Smooth muscle cell (in vitro differentiated cells): ENCODE results near the gene ZSCAN16. TPM values are rescaled to one million over a fixed set of nuclear protein-coding genes. Genes with fewer than 3 reads are reported as not detected.
"Not testable (repeated sequence)": the region's sequence is repeated elsewhere in the genome, so short reads cannot be mapped to it uniquely, and the experiment has no call there.

ENCODE experiments used
- DNase-seq: peaks from one replicate; lab custom pipeline; 2025; ENCODE audit not compliant: unreplicated experiment; lab: John Stamatoyannopoulos, UW
- H2AFZ ChIP-seq: fragments of 200-600 bp; sonication (generic); 2 replicates; pipeline ENCODE4 v1.6.0; 2016; ENCODE audit warnings: antibody characterized with exemption, low read depth, mild to moderate bottlenecking
- H3F3A ChIP-seq: fragments of 200-600 bp; sonication (generic); 2 replicates; pipeline ENCODE4 v1.6.0; 2017; ENCODE audit warnings: antibody characterized with exemption, low read depth
- H3K27ac ChIP-seq: fragments of 200-600 bp; sonication (generic); 2 replicates; pipeline ENCODE4 v1.5.1; 2016; ENCODE audit warnings: low read depth, mild to moderate bottlenecking
- H3K27me3 ChIP-seq: fragments of 200-600 bp; sonication (generic); 2 replicates; pipeline ENCODE4 v1.6.1; 2016; ENCODE audit warnings: low read depth, mild to moderate bottlenecking
- H3K36me3 ChIP-seq: fragments of 200-600 bp; sonication (generic); 2 replicates; pipeline ENCODE4 v1.5.1; 2016; ENCODE audit warnings: low read depth
- H3K4me1 ChIP-seq: fragments of 200-600 bp; sonication (generic); 2 replicates; pipeline ENCODE4 v1.5.1; 2016; ENCODE audit warnings: low read depth
- H3K4me2 ChIP-seq: fragments of 200-600 bp; sonication (generic); 2 replicates; pipeline ENCODE4 v1.6.0; 2016; ENCODE audit warnings: mild to moderate bottlenecking
- H3K4me3 ChIP-seq: fragments of 200-600 bp; sonication (generic); 2 replicates; pipeline ENCODE4 v1.5.1; 2016; ENCODE audit warnings: mild to moderate bottlenecking
- H3K79me2 ChIP-seq: fragments of 200-600 bp; sonication (generic); 2 replicates; pipeline ENCODE4 v1.6.0; 2016; ENCODE audit warnings: low read depth, mild to moderate bottlenecking
- H3K9ac ChIP-seq: fragments of 200-600 bp; sonication (generic); 2 replicates; pipeline ENCODE4 v1.6.0; 2016; ENCODE audit warnings: low read depth
- H3K9me3 ChIP-seq: fragments of 200-600 bp; sonication (generic); replicated peaks from 2 replicates; pipeline ENCODE4 v1.5.1; 2016; ENCODE audit warnings: low read depth
- H4K20me1 ChIP-seq: fragments of 200-600 bp; sonication (generic); 2 replicates; pipeline ENCODE4 v1.6.0; 2016; ENCODE audit warnings: low read depth
- CTCF ChIP-seq: fragments of 200-600 bp; sonication (generic); IDR thresholded peaks from 2 replicates; pipeline ENCODE4 v1.5.1; 2017; ENCODE audit warnings: borderline replicate concordance, mild to moderate bottlenecking, antibody characterized with exemption; ENCODE audit not compliant: insufficient read depth, poor library complexity, severe bottlenecking
- WGBS: methylation state at CpG from one replicate; pipeline ENCODE4 v1.1.7; 2016; ENCODE audit warnings: low lambda C conversion rate; 5-methylcytosine and 5-hydroxymethylcytosine counted together
- polyA plus RNA-seq: library from polyadenylated mRNA; unstranded; fragments of >200 nt; fragmentation: Nextera tagmentation; extraction: Ambion mirVana; gene quantifications from 2 replicates; pipeline ENCODE4 v1.2.1, GENCODE V29; 2016
- total RNA-seq: library from RNA; depleted of rRNA; stranded (reverse); fragments of >200 nt; gene quantifications from 2 replicates; pipeline ENCODE4 v1.2.3, GENCODE V29; 2014

The ZSCAN16 gene
- total and polyA plus RNA-seq, 2 experiments from 2014 or later: 0.81 to 0.86 TPM

- no peaks in the 10 kb centered on the region for H3F3A ChIP-seq
- TF ChIP-seq CTCF: no peak
- H3K27ac ChIP-seq: no peak overlapping the region
- H3K27me3 ChIP-seq: no peaks in the 10 kb centered on the region
- H3K36me3 ChIP-seq: peaks cover 17% of the 10 kb centered on the region
- no peak overlapping the region for H3K4me3 ChIP-seq
- no peaks in the 10 kb centered on the region for H3K4me1 ChIP-seq
- H4K20me1 ChIP-seq: no peaks in the 10 kb centered on the region
- H2AFZ ChIP-seq: no peak overlapping the region
- peaks cover 11% of the 10 kb centered on the region for H3K9me3 ChIP-seq
- H3K9ac ChIP-seq: no peak overlapping the region
- 96% methylated on average over 33 of the region's 33 CpGs for WGBS
- H3K4me2 ChIP-seq: no peak overlapping the region
- H3K79me2 ChIP-seq: no peaks in the 10 kb centered on the region
- DNase-seq: no peak
These were observed 33.4 kb upstream of the ZSCAN16 start for GRCh38 chr6:28090917-28091586.

- not testable (repeated sequence) for H3K27ac ChIP-seq, H4K20me1 ChIP-seq, H3K27me3 ChIP-seq, H3K9ac ChIP-seq, H3F3A ChIP-seq, H3K9me3 ChIP-seq, H3K79me2 ChIP-seq, H3K36me3 ChIP-seq, H2AFZ ChIP-seq, H3K4me2 ChIP-seq, H3K4me1 ChIP-seq, H3K4me3 ChIP-seq, DNase-seq
- whole genome bisulfite sequencing: 79% methylated on average over 7 of the region's 7 CpGs
These were observed 22.2 kb upstream of the ZSCAN16 start for GRCh38 chr6:28102222-28102621.

GRCh38 chr6:28102699-28103098 lies 21.7 kb upstream of the ZSCAN16 start:
- not testable (repeated sequence) for H3K9me3 ChIP-seq, H3K79me2 ChIP-seq, H3K4me2 ChIP-seq, H3K9ac ChIP-seq, H3K36me3 ChIP-seq, H4K20me1 ChIP-seq, H3K27me3 ChIP-seq, H3F3A ChIP-seq, H3K27ac ChIP-seq, H3K4me1 ChIP-seq, H2AFZ ChIP-seq, DNase-seq, H3K4me3 ChIP-seq

GRCh38 chr6:28104392-28105244 lies 19.8 kb upstream of the ZSCAN16 start:
- DNase-seq: peak; percentile 59
- H3F3A ChIP-seq: peaks cover 4% of the 10 kb centered on the region

More at GRCh38 chr6:28104392-28105244, 19.8 kb upstream of the ZSCAN16 start:
- peaks cover 4% of the 10 kb centered on the region for H3K27me3 ChIP-seq
- H3K4me3 ChIP-seq: peak overlapping the region; percentile 82
- peak overlapping the region; percentile 98 for H2AFZ ChIP-seq
- no peaks in the 10 kb centered on the region for H3K9me3 ChIP-seq
- WGBS: 2% methylated on average over 54 of the region's 54 CpGs
- peak; percentile 36 for TF ChIP-seq CTCF
- peak overlapping the region; percentile 30 for H3K9ac ChIP-seq
- H3K79me2 ChIP-seq: no peaks in the 10 kb centered on the region
- no peak overlapping the region for H3K27ac ChIP-seq
- H3K4me2 ChIP-seq: peak overlapping the region; percentile 91
- no peaks in the 10 kb centered on the region for H4K20me1 ChIP-seq
- H3K4me1 ChIP-seq: peaks cover 8% of the 10 kb centered on the region
- no peaks in the 10 kb centered on the region for H3K36me3 ChIP-seq
